ENCODE measurements around the gene INPP5A.

The INPP5A gene

GRCh38 chr10:132716691-132717490 lies 179.3 kb downstream of the INPP5A start:
- no peak for TF ChIP-seq POLR2A (IDR thresholded peaks at IDR 0.05; ENCODE audit: low read depth, low read length)
- FAIRE-seq (no peak), DNase-seq (ENCODE audit: insufficient read length, low spot score) (no peak)

- TF ChIP-seq POLR2A (IDR thresholded peaks at IDR 0.05; ENCODE audit: low read depth, low read length) = no peak
- no peak for DNase-seq (ENCODE audit: insufficient read length, low spot score)
- FAIRE-seq = no peak
These were observed 184.1 kb downstream of the INPP5A start for GRCh38 chr10:132721725-132722124.

DNA sequence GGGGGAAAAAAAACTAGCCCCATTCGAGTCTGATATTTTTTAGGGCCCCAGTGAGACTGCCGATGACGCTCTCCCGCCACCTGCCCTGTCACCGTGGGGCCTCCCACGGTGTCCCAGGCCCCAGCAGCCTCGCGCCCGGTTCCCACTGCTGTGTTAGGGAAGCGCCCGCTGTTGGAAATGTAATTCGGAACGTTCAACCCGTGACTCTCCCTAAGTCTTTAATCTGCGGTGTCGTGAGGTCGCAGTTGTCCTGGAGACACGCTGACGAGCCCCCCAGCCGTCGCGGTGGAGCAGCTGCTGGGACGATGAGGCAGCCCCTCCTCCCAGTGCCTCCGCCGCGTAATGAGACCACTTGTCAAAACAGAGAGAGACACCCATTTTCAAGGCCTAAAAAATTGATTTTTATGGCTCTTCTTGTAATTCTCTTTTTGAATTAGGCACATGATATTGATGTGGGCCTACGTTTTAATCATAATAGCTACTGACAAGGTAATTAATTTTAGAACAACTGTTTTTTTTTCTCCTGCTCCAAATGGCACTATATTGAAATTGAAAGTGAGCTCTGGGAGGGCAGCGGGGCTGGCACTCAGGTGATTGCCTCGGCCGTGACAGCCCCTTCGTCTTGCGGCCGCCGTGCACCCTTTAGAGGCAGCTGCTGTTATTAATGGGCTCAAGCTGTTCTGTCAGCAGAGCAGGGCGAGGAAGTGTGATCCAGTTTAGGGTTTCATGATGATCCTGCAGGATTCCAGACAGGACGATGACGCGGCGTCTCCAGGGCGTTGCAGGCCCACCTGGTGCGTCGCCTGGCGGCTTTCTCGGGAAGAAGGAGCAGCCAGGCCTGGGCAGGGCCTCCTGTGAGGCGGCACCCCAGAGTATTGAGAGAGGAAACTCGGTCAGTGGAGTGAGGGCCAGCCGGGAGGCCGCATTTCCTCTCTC lies 185.1 kb downstream of the INPP5A start:
- no peak for DNase-seq (ENCODE audit: insufficient read length, low spot score)
- no peak for FAIRE-seq
- no peak for TF ChIP-seq POLR2A (IDR thresholded peaks at IDR 0.05; ENCODE audit: low read depth, low read length)

DNA sequence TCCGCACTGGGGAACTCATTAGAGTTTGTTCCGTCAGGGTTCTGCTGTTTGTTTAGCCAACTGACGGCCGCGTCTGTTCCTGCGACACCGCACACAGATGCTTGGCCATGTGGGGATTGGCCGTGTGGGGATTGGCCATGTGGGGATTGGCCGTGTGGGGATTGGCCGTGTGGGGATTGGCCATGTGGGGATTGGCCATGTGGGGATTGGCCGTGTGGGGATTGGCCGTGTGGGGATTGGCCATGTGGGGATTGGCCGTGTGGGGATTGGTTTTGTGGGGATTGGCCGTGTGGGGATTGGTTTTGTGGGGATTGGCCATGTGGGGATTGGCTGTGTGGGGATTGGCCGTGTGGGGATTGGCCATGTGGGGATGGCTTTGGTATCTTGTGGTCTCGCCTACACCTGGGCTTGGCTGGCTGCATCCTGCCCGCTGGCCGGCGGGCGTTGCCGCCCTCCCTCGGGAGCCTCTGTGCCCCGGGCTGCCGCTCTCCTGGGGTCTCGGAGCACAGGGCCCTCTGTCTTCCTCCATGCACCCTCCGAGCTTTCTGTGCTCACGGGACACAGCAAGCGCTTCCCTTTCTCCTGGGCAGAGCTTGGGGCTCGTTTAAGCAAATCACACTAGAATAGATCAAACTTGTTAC lies 185.9 kb downstream of the INPP5A start:
- no peak for DNase-seq (ENCODE audit: insufficient read length, low spot score)
- no peak for TF ChIP-seq POLR2A (IDR thresholded peaks at IDR 0.05; ENCODE audit: low read depth, low read length)
- no peak for FAIRE-seq

DNA sequence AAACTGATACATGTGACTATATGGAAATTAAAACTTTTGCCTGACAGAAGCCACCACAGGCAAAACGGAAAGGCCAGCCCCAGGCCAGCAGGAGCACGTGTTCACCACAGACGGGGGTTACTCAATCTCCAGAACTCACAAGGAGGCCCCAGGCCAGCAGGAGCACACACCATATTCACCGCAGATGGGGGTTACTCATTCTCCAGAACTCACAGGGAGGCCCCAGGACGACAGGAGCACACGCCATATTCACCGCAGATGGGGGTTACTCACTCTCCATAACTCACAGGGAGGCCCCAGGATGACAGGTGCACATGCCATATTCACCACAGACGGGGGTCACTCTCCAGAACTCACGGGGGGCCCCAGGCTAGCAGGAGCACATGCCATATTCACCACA lies 186.9 kb downstream of the INPP5A start:
- no peak for TF ChIP-seq POLR2A (IDR thresholded peaks at IDR 0.05; ENCODE audit: low read depth, low read length)
- DNase-seq (ENCODE audit: insufficient read length, low spot score) (peak; percentile 77), FAIRE-seq (peak; percentile 84)

- FAIRE-seq (no peak), DNase-seq (ENCODE audit: insufficient read length, low spot score) (no peak)
- no peak for TF ChIP-seq POLR2A (IDR thresholded peaks at IDR 0.05; ENCODE audit: low read depth, low read length)
These were observed 187.6 kb downstream of the INPP5A start for GRCh38 chr10:132725202-132725601.

DNA sequence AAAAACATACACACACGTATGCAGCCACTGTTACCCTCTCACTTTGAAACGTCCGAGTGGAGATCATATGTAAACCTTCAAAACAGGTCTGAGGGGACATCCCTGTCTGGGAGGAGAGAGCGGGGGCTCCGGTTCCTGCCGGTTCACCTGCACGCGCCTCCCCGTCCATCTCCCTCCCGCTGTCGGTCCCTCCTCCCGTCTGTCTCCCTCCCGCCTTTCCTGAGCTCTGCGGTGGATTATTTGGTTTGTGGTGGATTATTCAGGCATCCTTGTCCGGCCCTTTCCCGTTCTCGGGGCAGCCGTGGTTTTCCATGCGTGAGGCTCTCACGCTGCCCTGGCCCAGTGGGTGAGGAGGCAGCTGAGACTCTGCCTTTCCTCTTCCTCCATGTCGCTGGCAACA lies 188.6 kb downstream of the INPP5A start:
- FAIRE-seq (no peak), DNase-seq (ENCODE audit: insufficient read length, low spot score) (no peak)
- TF ChIP-seq POLR2A (IDR thresholded peaks at IDR 0.05; ENCODE audit: low read depth, low read length) = no peak

DNA sequence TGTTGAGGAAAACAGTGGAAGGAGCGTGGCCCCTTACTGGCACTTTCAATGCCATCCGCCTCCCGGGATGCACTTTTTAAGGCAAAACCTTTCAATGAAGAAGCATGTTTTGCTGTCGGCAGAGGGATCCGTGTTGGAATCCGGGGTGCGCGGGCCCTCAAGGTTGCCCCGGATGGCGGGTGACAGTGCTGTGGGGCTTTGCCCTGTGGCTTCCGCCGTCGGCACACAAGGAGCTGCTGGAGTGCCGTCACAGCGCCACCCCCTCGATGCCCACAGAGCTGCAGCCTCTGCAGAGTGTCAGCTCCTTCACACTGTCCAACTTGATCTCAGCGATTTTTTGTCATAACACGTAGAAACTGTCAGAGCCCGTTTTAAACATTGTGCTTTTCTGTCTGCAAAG lies 189.4 kb downstream of the INPP5A start:
- TF ChIP-seq POLR2A (IDR thresholded peaks at IDR 0.05; ENCODE audit: low read depth, low read length) = no peak
- DNase-seq (ENCODE audit: insufficient read length, low spot score) (no peak), FAIRE-seq (no peak)

GRCh38 chr10:132727411-132727810 lies 189.8 kb downstream of the INPP5A start:
- DNase-seq (ENCODE audit: insufficient read length, low spot score) (no peak), FAIRE-seq (no peak)
- no peak for TF ChIP-seq POLR2A (IDR thresholded peaks at IDR 0.05; ENCODE audit: low read depth, low read length)

GRCh38 chr10:132728321-132728720 lies 190.7 kb downstream of the INPP5A start:
- no peak for DNase-seq (ENCODE audit: insufficient read length, low spot score)
- TF ChIP-seq POLR2A (IDR thresholded peaks at IDR 0.05; ENCODE audit: low read depth, low read length) = no peak
- no peak for FAIRE-seq

DNA sequence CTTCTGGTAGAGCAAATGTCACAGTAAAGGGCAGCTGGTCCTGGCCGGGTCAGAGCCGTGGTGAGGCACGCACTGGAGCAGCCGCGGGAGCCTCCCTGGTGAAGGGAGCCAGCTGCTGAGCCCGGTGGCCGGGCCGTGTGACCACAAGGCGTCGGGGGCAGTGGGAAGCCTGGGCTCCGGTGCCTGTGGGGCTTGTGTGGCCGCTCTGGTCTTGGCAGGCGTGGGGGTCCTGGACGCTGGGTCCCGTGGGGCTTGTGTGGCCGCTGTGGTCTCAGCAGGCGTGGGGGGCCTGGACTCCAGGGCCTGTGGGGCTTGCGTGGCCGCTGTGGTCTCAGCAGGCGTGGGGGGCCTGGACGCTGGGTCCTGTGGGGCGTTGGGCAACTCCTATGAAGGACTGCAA lies 191.2 kb downstream of the INPP5A start:
- no peak for DNase-seq (ENCODE audit: insufficient read length, low spot score)
- TF ChIP-seq POLR2A (IDR thresholded peaks at IDR 0.05; ENCODE audit: low read depth, low read length) = no peak
- FAIRE-seq = no peak

DNA sequence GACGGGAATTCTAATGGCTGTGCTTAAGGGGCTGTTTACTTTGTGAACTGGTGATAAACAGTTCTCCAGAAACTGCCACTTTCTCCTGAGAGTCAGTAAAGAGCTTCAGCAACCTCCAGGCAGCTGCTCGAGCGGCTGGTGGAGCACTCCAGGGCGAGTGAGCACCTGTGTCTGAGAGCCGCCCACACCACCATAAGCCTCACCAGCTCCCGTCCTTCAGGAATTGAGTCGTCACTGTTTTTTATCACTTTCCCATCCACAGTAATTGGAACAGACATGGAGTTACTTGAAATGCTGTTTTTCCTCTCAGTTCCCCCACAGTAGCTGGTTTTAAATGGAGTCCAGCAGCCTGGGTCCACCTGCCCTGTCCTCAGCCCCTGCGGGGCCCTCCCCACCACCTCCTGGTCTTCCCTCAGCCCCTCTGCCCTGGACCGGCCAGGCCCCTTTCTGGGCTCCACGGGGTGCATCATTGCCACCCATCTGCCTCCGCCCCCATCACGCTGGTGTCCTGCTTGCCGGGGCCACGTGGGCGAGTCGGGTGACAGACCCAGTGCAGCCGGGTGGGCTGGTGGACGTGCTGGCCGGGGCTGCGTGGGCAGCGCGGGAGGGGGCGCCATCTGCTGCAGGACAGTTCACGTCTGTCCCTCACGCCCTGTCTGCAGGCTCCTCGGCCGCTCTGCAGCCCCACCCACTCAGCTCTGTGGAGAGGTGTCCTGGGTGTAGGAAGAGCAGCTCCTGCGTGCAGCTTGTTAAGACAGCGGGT lies 192.4 kb downstream of the INPP5A start:
- FAIRE-seq (no peak), DNase-seq (ENCODE audit: insufficient read length, low spot score) (no peak)
- no peak for TF ChIP-seq POLR2A (IDR thresholded peaks at IDR 0.05; ENCODE audit: low read depth, low read length)

GRCh38 chr10:132730573-132730953 lies 193.0 kb downstream of the INPP5A start:
- FAIRE-seq (no peak), DNase-seq (ENCODE audit: insufficient read length, low spot score) (no peak)
- TF ChIP-seq POLR2A (IDR thresholded peaks at IDR 0.05; ENCODE audit: low read depth, low read length) = no peak

Data from H54 (cell line).